PFSK-1 (cell line): Measurements from ENCODE around the gene TLNRD1.

Source experiments
- FOXP2 ChIP-seq: optimal IDR thresholded peaks from 2 replicates; pipeline ENCODE3; 2011; ENCODE audit warnings: borderline replicate concordance, control low read depth, inconsistent platforms; ENCODE audit not compliant: insufficient read depth; ENCODE audit errors: extremely low read length, extremely low read depth
- POLR2AphosphoS5 ChIP-seq: IDR thresholded peaks from 2 replicates; pipeline ENCODE4 v1.6.1; 2012; ENCODE audit warnings: low read depth, mild to moderate bottlenecking, control low read depth, low read length, moderate library complexity
- REST ChIP-seq, 2 experiments: IDR thresholded peaks; 2 replicates each; pipeline versions ENCODE4 v1.6.1 to v1.8.0; 2011 to 2012; ENCODE audit warnings: low read depth in 2 of 2, low read length in 2 of 2, control low read depth in 1 of 2, inconsistent platforms in 1 of 2, mild to moderate bottlenecking in 1 of 2, moderate library complexity in 1 of 2; ENCODE audit not compliant: insufficient read depth in 1 of 2
- SIN3A ChIP-seq: IDR thresholded peaks from 2 replicates; pipeline ENCODE4 v1.6.1; 2012; ENCODE audit warnings: mild to moderate bottlenecking, low read length, moderate library complexity, borderline replicate concordance; ENCODE audit not compliant: insufficient read depth
- TAF1 ChIP-seq: IDR thresholded peaks from 2 replicates; pipeline ENCODE4 v1.6.1; 2012; ENCODE audit warnings: low read length, control low read depth, borderline replicate concordance; ENCODE audit not compliant: insufficient read depth

- no peak for TF ChIP-seq POLR2AphosphoS5
- TF ChIP-seq TAF1, result no peak
- TF ChIP-seq REST (IDR thresholded peaks at IDR 0.05; ENCODE audit: insufficient read depth in 1 of 2, low read depth in 2 of 2, low read length in 2 of 2), result no peak
- TF ChIP-seq FOXP2, result no peak
- no peak for TF ChIP-seq SIN3A
Observed at GRCh38 chr15:80986487-80986886, 14.2 kb upstream of the TLNRD1 start.
